Frontal cortex (tissue), 4 donors: ENCODE results near the gene BANP. TPM values are rescaled to one million over a fixed set of nuclear protein-coding genes. Genes with fewer than 3 reads are reported as not detected.
"Not testable (repeated sequence)": the region's sequence is repeated elsewhere in the genome, so short reads cannot be mapped to it uniquely, and the experiment has no call there.

Source experiments
- DNase-seq, 2 donors: peaks; one replicate each; pipeline ENCODE4 v3.0.0; 2012; ENCODE audit warnings: low spot score in 2 of 2
- FAIRE-seq: peaks from 2 replicates; lab custom pipeline; 2012; peaks lifted over from hg19 to GRCh38; lab: Jason Lieb, UNC
- total RNA-seq: library from RNA; depleted of rRNA; stranded (reverse); fragments of >200 nt; gene quantifications from one replicate; pipeline ENCODE4 v1.2.3, GENCODE V29; 2014
- donor health status: control.
- donor health status: control.
- donor health status: control.

BANP gene
- total RNA-seq, 1 donor from 2014 or later: 40.8 TPM

DNA sequence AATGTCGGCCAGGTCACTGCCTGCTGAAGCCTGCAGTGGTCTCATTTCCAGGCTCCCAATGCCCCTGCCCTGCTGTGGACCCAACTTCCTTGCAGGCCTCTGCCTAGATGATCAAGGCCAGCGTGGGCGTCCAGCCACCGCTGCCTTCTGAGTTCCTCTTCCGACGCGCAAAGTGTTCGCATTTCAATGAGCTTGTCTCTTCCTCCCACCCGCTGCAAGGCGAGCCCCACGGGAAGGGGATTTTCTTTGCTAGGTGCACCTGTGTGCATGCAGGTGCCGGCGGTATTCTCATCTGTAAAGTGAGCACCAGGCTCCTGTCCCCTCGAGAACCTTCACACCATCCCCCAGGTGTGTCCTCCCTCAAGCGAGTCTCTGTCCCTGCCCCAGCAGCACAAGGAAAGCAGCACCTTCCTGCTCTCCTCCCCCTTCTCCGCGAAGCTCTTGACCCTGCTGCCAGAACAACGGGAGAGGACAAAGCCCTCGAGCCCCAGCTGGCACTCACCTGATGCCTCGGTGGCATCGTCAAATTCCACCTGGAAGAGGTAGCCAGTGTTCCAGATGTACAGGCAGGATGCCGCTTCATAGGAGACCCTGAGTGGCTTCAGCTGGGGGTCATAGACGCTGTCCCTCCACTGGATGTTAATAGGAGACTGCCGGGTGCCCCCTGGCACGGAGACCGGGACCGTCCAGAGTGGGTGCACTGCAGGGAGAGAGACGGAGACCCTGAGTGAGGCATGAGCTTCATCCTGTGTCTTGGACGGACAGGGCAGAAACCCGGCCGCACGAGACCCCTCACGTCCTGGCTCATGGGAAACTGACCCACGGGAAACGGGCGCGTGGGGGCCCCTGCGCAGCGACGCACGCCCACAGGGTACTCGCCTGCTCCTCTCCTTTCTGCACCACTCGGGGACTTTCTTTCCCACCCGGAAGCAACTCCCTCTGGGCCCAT, 24.7 kb upstream of the BANP start:
- no peak for FAIRE-seq
- no peak for DNase-seq

DNA sequence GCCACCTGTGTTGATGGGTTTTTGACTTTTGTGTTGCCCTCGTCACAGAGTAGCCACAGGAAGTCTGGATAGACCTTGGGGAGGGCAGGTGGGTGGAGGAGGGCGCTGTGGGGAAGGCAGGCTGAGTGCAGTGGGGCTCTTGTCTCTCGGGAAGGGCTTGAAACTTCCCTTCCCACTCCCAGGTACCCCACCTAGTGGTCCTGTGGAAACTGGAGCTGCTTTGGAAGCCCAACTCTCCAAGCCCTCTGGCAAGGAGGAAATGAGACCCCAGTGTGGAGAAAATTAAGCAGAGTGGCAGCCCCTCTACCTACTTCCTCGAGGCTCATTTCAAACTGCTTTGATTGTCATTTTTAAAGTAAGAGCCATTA, 24.1 kb upstream of the BANP start:
- DNase-seq (no peak), FAIRE-seq (no peak)

DNA sequence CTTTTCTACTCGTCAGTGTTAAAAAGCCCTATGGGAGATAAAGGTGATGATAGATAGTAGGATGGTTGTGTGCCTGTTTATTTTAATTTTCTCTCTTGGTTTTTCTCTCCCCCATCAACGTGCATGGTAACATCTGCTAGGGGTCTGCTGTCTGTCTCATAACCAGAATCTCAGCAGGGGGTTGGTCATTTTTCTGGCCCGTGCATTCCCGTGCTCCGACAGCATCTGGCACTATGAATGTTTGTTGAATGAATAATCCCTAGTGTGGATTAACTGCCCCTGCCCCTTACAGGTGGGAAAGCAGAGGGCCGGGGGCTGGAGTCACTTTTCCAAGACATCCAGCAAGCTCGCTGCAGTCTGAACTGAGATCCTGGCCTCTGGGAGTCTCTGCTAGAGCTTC, 21.2 kb upstream of the BANP start:
- DNase-seq: no peak
- no peak for FAIRE-seq

DNA sequence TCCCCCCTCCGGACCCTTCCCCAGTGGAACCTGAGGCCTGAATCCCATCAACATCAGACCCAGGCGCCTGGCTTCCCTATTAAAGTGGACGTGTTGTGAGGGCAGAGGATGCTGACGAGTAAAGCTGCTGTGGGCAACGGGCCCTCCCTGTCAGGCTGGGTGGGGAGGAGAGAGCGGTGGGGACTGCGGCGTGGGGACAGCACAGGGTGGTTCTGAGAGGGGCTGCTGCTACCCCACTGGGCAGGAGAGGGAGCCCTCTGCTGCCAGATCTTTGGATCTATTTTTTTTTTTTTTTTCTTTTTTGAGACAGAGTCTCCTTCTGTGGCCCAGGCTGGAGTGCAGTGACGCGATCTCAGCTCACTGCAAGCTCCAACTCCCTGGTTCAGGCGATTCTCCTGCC, 20.8 kb upstream of the BANP start:
- DNase-seq (no peak), FAIRE-seq (no peak)

GRCh38 chr16:87931504-87931903, 19.7 kb upstream of the BANP start:
- FAIRE-seq (no peak), DNase-seq (no peak)

DNA sequence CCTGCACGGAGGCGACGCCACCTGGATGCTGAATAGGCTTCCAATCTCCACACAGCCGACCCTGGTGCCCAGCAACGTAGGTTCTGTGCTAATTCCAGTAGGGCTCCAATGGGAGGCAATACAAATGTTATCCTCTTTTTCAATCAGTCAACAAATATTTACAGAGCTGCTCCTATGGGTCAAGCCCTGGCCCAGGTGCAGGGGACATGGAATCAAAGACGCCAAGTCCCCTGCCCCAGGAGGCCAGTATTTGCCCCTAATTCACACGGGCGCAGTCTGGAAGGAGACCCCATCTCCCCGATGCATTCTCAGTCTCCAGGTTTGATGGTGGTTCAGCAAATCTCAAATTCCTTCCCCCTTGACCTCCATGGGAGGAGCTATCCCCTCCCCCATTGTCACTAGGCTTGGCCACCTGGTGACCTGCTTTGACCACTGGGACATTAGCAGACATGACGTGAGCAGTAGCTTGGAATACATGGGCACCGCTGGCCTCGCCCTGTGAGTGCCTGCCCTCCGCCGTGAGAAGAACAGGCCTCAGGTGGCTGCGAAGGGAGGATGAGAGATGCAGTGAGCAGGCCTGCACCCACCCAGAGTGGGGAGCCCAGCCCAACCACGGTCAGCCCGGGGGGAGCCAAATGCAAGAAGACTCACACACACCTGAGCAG, 18.6 kb upstream of the BANP start:
- FAIRE-seq, DNase-seq: not testable (repeated sequence)

DNA sequence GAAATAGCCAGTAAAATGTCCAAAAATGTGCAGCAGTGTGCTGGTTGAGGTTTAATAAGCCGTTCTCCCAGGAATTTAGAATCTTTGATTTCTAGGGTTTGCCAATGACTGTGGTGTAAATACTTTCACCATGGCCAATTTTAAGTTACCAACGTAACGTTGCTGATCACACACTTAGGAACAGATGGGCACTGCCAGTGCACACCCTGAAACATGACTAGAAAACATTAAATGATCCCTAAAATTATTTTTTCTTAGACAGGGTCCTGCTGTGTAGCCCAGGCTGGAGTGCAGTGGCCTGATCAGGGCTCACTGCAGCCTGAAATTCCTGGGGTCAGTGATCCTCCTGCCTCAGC, 18.1 kb upstream of the BANP start:
- FAIRE-seq (no peak), DNase-seq (no peak)

GRCh38 chr16:87934752-87935425, 16.3 kb upstream of the BANP start:
- not testable (repeated sequence) for FAIRE-seq, DNase-seq

DNA sequence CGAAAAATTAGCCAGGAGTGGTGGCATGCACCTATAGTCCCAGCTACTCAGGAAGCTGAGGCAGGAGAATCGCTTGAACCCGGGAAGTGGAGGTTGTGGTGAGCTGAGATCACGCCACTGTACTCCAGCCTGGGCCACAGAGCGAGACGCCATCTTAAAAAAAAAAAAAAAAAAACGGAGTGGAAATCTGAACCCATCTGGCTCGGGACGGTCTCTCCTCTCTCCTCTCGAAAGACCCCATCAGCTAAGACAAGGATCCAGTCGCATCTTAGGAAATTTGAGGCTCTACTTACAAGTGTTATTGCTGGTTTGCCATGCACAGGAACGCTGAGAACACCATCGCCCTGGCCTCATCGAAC, 15.2 kb upstream of the BANP start:
- not testable (repeated sequence) for DNase-seq, FAIRE-seq

- no peak for FAIRE-seq
- no peak for DNase-seq
Observed at GRCh38 chr16:87936375-87937230, 14.6 kb upstream of the BANP start, which contains the start of gene CA5A. CA5A (minus strand) TSS chr16:87936529; CDS start chr16:87936450, 79 bp downstream.

- FAIRE-seq: not testable (repeated sequence)
Observed at GRCh38 chr16:87937231-87937542, 14.0 kb upstream of the BANP start.

GRCh38 chr16:87938412-87938949, 12.8 kb upstream of the BANP start:
- no peak for FAIRE-seq

More at GRCh38 chr16:87937231-87937542, 14.0 kb upstream of the BANP start:
- DNase-seq: not testable (repeated sequence)

DNA sequence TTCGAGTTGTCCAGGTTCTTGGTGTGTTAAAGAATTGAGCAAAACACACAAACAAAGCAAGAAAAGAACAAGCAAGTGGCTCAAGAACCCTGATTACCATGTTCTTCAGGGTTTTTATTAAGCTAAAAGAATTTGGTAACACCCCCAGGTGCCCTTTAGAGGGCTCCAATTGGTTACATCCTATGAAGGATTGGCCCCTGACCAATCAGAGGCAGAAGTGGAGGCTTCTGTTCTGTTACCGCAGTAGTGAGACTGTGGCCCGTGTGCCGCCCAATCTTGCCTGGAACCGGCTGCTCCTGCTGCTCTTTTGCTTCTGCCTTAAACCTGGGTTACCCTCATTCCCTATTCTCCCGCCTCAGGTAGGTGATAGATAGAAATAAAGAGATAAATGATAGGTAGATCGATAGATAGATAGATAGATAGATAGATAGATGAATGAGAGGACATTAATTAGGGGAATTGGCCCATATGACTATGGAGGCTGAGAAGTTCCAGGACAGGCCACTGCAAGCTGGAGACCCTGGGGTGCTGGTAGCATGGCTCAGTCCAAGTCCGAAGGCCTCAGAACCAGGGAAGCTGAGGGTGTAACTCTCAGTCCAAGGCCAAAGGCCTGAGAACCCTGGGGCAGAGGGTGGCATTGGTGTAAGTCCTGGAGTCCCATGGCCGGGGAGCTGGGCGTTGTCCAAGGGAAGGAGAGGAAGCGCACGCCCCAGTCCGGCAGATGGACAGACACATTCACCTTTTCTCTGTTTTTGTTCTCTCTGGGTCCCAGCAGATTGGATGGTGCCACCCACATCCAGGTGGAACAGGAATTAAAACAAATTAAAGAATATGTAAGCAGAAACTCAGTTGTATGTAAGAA, 11.4 kb upstream of the BANP start:
- FAIRE-seq: no peak
- DNase-seq: no peak

More at GRCh38 chr16:87938412-87938949, 12.8 kb upstream of the BANP start:
- DNase-seq: no peak

- DNase-seq: no peak
Observed at GRCh38 chr16:87942680-87943079, 8.6 kb upstream of the BANP start.

GRCh38 chr16:87945351-87946042, 5.7 kb upstream of the BANP start:
- FAIRE-seq (no peak), DNase-seq (peak; percentile 55 to 85)

More at GRCh38 chr16:87942680-87943079, 8.6 kb upstream of the BANP start:
- FAIRE-seq: no peak

- FAIRE-seq (no peak), DNase-seq (no peak)
Observed at GRCh38 chr16:87946596-87947347, 4.5 kb upstream of the BANP start.
